Measurements from ENCODE around the gene DOCK8.

Gene DOCK8

DNA sequence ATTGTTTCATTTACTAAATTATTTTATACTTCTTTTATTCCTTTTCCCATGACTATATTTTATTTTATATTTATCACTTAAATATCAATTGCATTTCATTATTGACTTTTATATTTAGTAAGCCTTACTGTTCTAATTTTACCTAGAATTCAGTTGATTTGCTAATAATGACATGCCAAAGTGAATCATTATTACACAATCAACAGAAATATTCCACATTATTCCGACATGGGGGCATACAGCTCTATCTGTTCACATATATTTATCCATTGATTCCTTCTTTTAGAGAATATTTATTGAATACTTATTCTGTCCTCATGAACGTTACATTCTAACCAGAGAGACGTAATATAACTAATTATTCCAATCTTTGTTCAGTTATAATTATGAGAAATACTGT lies 221.8 kb downstream of the DOCK8 start:
- no peak for DNase-seq

DNA sequence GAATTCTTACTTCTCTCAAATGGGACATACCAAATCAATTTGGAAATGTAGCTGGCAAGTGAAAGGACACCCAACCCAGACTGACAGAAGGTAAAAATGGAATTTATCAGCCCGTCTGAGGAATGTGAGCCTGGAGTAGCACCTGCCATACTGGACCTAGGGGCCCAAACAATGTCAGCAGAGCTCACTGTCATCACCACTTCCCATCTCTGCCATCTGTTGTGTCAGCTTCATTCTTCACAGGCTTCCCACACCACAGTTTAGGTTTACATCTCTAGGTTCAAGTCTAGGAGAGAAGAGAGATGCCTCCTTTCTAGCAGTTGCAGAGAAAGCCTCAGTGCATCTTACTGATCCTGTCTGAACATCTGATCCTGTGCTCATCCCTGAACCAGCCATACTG lies 222.4 kb downstream of the DOCK8 start:
- no peak for DNase-seq

DNA sequence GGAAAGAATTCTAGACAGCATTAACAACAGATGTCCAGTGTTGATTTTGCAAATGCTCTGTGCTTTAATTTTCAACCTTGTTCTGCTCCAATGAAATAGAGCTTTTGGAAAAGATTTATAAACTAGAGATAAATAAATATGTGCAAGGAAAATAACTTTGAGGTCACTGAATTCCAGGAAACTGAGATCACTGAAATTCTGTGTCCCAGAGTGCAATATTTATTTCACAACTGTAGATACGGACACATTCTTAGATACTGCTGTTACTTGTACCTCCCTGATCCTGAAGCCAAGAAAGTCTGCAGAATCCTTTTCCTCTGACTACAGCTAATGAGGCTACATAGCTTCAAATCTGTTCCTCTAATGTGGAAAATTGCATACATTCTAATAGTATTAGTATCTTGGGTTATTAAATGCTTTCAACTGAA lies 222.9 kb downstream of the DOCK8 start:
- peak; percentile 79 for DNase-seq

DNA sequence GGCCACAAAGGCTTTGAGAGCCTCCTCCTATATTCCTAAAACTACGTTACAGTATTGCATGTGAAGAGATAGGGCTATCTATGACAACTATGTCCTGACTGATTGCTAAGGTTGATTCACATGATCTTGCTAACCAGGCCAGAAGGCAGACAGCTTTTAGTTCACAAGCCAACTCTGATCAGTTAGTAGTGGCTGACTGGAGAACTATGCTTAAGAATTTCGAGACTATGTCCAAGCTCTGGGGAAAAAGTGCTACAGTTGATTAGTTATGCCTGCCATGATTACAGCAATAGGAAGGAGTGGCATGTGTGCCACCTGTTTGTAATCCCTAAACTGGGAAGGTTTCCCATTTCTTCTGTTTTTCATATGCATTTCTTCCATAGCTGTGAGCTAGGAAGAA lies 223.4 kb downstream of the DOCK8 start:
- DNase-seq, result no peak

DNA sequence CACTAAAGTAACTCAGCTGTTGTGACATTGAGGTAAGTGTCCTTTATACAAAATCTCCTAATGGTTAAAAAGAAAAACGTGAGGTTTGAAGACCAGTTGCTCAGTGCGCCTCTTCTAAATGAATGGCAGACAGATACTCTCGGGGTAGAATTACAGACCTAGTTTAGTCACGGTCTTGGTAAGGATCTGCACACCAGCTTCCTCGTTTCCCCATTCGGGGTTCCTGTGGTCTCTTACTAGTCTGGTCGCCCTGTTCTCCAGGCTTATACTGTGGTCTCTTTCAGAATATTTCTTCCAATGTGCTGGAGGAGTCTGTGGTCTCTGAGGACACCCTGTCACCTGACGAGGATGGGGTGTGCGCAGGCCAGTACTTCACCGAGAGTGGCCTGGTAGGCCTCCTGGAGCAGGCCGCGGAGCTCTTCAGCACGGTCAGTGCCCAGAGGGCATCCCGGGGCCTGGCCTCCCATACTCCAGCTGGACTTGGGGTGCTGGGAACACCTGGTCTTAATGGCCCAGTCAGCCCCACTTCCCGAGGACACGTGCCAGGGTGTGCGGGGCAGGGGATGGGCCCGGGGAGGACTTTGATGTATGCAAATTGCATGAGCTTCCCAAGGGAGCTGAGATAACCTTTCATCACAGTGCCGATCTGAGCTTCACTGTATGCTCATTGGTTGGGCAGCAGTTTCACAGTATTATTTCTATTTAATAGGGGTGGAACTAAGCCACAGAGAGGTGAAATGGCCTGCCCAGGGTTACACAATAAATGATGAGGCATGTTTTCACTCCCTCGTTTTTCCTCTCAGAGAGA lies 224.5 kb downstream of the DOCK8 start:
- DNase-seq, result peak; percentile 78

DNA sequence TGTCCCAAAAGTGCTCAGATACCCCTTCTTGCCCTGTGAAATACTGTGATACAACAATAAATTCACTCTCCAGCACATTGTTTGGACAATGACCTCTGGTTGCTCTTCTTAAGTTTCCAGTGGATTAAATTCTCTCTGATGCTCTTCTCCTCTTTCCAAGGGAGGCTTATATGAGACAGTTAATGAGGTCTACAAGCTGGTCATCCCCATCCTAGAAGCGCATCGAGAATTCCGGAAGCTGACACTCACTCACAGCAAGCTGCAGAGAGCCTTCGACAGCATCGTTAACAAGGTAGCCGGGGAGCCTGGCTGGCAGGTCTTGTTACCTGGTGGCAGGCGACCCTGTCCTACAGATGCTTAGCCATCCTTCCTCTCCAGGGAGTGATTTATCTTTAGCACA lies 226.5 kb downstream of the DOCK8 start:
- DNase-seq, result no peak

DNA sequence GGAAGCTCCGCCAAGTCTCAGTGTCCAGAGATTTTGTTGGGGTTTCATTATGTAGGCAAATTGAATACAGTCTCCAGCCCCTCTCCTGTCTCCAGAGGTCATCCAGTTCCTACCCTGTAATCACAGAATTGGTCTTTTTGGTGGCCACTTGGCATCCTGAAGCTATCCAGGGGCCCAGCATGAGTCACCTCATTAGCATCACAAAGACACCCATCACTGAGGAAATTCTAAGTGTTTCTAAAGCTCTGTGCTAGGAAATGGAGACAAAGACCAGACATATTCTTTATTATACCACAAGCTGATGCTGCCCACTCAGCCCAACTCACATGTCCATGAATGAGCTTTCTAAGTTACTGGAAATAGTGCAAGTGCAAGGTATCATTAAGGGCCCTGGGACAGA lies 229.9 kb downstream of the DOCK8 start:
- DNase-seq, result no peak

DNA sequence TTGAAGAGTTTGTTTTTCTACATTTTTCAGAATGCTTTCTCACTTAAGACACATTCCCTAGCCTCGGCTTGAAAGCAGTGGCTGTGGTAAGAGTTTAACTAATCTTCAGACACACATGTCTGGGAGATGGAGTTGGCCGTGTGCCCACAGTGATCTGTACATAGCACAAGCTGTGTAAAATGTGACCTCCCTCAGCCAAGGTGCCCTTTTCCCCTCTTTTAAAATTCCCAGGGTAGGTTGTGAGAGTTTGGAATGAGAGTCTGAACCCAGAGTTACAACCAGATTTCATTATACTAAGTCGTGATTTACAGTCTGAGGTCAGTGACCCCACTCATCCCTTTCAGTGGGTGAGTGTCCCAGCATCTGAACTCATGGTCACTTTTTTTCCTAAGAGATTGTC lies 230.4 kb downstream of the DOCK8 start:
- DNase-seq, result peak; percentile 46

DNA sequence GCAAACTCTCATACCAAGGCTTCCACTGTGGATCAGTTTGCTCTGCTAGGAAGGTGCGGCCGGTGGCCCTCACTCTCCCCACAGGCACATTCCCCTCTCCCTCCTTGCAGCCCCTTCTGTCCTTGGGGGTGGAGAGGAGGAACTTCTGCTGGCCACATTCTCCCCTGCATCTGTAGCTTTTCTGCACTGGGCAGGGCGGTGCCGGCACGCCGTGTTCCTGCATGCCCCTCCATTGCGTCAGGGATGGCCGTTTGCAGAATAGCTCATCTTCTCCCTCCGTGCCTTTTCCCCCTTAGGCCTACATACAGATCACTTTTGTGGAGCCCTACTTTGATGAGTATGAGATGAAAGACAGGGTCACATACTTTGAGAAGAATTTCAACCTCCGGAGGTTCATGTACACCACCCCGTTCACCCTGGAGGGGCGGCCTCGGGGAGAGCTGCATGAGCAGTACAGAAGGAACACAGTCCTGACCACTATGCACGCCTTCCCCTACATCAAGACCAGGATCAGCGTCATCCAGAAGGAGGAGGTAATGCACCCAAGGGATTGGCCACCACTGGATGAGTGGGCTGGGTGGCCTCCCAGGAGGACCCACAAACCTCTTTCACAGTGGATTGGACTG lies 231.5 kb downstream of the DOCK8 start:
- no peak for DNase-seq

DNA sequence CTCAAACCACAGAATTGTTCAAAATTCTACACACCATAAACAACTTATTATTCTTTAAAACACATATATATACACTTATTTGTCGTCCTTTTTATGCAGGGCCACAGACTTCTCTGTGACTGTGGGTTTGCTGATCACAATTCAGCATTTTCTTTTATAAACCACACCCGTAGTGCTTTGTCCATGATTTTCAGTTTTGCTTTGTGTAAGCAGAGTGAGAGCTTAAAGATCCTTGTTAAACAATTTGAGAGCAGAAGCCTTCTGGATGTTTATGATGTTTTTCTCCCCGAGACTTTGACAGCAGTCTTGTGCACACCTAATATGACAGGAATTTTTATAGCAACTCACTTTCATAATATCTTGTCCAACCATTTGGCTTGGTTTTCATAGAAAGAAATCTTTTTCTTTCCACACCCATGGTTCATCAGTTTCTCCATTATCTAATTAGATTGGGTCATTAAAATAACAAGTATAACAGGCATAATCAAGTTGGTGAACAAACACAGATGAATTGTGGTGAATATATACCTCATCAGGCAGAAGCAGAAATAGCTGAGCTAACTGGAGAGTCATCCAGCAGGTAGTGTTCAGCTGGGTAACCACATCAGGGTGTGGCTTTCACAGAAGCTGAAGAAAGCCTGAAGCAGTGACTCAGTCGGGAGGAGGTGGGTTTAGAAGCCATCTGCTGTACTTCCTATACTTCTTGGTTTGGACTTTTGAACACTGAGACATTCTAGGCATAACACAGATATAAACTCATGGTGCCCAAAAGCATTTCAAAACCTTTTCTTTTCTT lies 232.8 kb downstream of the DOCK8 start:
- DNase-seq, result peak; percentile 75

DNA sequence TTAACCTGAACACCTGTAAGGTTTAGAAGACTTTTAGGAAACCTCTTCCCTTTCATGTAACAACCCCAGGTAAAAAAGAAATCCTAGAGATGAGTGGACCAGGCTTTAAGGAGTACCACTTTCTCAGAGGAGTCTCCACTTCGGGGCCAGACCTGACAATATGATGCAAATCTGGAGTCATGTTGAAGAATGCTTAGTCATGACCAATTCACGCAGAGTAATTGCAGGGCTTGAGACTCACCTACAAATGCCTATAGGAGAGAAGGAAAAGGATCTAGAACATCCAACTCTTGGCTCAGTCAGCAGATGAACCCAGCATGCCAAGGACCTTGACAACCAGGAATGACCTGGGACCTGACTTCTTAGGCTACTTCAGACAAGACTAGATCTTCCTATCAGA lies 235.4 kb downstream of the DOCK8 start:
- no peak for DNase-seq

DNA sequence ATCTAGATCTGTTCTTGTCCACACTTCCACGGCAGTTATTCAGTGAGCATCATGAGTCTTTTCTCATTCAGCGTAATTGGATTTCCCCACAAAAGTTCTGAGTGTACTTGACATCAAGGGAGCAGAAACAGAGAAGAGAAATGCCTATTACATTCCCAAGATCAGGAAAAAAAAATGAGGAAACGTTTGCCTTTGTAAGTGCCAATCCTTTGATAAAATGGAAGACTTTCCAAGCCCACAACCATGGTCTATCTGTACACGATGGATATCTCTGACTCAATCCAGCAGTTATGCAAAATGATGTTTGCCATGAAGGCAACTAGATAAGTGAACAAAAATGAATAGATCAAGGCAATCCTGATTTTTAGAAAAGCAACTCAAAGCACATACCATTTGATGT lies 235.9 kb downstream of the DOCK8 start:
- DNase-seq, result no peak

DNA sequence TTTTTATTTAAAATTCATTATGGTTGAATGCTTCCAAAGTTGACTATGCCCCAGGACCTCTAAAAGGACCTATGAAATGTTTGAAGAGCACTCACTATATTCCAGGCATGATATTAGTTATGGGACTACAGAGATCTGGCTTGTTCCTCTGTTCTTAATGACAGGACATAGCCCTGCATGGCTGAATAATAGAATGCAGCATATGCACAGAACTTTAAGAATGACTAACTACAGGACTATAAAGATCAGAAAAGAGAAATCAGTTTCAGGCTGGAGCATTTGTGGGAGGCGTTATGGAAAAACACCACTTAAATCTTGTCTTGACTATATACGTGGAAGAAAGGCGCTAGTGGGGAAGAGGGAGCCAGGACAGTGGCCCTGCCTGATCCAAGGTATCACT lies 239.2 kb downstream of the DOCK8 start:
- DNase-seq, result no peak

DNA sequence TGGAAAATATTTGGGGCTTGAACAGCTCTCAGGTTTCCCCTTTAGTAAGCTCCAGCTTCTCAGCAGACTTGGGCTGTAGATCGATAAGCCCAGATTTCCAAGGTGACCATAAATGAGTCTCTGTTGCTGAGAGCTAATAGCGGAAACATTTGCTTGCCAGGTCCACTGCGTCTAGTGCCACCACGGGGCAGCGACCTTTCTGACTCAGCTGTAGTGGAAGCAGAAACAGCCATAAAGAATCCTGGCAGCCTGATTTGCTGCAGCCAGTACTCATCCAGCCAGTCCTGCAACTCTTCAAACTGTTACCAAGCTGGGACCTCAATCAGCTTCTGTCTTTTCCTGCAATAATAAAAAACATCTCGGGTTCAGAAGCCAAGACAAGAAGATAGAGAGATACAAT lies 241.7 kb downstream of the DOCK8 start:
- no peak for DNase-seq

DNA sequence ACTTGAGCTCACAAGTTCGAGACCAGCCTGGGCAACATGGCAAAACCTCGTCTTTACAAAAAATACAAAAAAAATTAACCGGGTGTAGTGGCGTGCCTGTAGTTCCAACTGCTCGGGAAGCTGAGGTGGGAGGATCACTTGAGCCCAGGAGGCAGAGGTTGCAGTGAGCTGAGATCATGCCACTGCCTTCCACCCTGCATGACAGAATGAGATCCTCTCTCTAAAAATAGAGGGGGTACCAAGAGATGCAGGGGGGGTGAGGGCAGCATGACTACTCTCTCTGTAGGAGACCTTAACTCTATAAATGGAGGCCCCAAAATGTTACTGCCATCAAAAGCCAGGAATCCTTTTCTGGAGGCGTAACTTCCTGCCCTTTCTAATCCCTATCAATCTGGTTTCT lies 243.9 kb downstream of the DOCK8 start:
- DNase-seq, result no peak

DNA sequence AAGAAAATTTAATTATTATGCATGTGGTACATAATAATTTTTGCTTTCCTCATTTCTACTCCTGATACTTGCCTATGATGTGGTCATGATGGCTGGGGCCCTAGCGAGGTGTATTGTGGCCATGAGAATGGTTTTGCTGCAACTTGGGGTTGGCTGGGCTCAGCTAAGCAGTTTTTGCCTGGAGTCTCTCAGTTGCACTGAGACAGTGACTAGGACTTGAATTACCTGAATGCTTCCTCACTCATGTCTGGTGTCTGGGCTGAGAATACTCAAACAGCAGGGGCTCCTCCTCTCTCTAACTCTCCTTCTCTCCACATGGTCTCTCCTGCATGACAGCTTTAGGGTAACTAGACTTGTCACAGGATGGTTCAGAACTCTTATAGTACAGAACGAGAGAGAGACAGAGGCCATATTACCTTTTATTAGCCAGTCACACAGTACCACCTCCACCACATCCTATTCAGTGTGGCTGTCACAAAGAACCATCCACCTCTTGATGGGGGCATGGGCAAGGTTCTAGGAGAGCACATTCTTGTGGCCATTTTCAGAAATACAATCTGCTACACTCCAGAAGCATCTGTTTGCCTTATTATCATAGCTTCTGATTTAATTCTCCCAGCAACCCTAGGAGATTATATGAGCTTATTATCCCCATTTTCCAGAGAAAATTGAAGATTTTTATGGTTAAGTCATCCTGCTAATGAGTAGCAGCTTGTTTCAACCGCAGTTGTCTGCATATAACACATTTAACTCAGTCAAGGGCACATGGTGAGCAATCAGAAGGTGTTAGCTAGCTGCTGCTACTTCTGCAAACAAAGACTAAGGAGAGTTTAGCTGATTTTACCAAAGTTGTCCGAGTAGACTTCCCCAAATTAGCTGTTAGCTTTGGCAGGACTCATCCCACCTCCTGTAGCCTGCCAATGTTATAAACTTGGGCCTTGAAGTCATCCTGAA lies 245.1 kb downstream of the DOCK8 start:
- DNase-seq, result no peak

DNA sequence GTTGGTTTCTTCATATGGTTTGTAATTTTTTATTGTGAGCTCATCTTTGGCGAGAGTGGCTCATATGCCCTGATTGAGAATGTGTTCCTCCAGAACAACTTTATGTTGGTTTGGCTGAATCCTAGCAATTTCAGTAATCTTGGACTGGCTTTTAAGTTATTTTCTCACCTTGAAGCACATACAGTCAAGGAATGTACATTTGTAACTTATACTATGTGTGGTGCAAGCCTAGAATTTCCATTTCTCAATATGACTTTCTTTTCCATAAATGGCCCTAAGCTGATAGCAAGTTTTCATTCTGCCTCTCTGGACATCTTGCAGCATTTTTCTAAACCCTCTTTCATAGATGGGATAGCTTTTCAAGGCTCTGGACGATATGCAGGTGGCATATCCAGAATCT lies 247.5 kb downstream of the DOCK8 start:
- DNase-seq, result no peak

DNA sequence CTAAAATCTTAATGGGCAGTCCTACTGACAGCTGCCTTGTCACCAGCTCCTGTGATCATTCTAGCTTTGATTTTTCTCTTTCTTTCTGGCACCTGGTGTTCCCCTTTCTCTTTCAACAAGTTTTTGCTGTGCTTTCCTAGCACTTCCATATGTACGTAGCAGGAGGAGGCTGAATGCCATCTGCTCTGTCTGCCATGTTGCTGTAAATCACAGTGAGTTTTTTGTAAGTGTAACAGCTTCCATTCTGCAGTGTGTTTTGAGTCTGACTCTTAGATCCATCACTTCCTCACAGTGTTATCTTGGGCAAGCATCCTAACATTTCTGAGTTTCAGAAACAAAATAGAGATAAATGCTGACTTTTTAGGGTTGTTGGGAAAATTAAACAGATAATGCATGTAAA lies 247.9 kb downstream of the DOCK8 start:
- DNase-seq, result no peak

DNA sequence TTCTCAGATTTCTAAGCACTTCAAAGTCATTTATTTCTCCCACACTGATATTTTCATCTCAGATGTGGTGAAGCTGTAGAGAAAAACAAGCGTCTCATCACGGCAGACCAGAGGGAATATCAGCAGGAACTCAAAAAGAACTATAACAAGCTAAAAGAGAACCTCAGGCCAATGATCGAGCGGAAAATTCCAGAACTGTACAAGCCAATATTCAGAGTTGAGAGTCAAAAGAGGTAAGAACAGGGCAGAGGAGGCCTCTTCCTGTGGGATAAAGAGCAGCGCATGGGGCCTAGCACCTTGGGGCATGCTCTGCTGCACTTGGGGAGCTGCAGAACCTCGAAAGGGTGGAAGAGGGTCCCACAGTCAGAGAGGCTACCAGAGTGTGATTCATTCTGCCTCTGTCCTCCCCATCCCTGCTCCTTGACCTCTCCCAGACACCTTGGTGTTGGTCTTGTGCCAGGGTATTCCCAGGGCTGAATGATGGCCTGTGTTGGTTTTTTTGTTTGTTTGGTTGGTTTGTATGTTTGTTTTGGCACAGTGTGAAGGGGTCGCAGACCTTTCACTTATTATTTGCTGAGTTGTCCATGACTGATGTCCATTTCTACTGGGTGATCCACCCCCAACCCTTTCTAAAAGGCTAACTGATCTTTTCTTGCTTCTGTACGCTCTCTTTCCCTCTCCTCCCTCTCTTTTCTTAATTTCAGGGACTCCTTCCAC lies 248.9 kb downstream of the DOCK8 start:
- DNase-seq, result peak; percentile 59

DNA sequence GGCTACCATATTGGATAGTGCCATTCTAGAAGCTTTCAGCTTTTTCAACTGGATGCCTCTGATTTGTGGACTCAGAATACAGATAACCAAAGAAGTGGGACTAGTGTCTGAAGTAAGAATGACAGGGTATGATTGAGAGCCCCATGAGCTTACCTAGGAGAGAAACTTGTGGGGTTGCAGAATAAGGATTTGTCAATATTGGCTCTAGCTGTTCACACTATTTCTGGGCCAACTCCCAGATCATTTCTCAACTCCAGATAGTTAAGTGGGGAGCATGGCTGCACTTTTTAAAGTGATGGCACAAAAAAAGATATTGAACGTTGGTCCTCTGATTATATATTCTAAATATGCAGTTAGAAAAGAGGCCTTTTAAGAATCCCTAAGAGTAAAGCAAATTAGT lies 252.1 kb downstream of the DOCK8 start:
- no peak for DNase-seq

DNA sequence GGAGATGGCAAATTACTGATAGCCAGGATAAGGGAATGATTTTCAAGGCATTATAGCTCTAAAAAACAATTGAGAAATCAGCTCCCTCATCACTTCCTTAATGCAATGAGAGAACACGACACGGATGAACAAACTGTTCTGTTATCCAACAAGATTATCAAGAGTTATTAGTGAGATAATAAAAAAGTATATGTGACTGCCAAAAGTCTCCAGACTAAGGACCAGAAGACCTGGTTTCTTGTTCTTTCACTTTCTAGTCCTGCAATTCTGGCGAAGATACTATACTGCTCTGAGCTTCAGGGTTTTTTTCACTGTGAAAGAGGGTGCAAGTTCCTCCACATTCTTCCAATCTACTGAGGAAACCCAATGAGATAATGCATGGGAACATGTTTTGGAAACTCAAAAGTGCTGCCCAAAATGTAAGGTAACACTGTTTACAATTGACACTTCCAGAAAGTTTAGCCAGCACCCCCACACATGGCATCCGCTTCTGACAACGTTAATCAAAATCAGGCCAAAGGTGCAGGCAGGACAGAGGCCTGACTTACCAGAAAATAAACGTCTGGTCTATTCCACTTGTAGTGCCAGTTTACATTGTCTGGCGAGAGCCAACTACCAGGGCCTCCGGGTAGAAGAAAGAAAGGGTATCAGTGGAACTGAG lies 254.2 kb downstream of the DOCK8 start:
- no peak for DNase-seq

All from kidney glomerular epithelial cell (primary cell).